ENCODE data around the gene JARID2.

DNA sequence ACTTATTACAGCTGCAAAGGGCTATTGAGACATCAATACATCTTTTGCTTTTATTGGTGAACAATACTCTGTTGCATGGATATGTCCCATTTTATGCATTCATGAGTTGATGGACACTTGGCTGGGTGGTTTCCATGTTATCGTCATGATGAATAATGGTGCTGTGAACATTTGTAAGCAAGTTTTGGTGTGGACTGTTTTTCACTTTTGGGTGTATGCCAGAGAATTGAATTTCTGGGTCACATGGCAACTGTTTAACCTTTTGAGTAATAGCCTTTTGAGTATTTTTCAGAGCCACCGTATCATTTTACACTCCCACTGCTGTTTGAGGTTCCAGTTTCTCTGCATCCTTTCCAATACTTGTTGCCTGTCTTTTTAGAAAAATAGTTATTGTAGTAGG is 107.0 kb downstream of the JARID2 start:
- TF ChIP-seq, protein P1, sequence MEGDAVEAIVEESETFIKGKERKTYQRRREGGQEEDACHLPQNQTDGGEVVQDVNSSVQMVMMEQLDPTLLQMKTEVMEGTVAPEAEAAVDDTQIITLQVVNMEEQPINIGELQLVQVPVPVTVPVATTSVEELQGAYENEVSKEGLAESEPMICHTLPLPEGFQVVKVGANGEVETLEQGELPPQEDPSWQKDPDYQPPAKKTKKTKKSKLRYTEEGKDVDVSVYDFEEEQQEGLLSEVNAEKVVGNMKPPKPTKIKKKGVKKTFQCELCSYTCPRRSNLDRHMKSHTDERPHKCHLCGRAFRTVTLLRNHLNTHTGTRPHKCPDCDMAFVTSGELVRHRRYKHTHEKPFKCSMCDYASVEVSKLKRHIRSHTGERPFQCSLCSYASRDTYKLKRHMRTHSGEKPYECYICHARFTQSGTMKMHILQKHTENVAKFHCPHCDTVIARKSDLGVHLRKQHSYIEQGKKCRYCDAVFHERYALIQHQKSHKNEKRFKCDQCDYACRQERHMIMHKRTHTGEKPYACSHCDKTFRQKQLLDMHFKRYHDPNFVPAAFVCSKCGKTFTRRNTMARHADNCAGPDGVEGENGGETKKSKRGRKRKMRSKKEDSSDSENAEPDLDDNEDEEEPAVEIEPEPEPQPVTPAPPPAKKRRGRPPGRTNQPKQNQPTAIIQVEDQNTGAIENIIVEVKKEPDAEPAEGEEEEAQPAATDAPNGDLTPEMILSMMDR (IDR thresholded peaks at IDR 0.05) = no peak
- TF ChIP-seq ATF1 (CRISPR knock-in tag; IDR thresholded peaks at IDR 0.05) (no peak), MXD4 (CRISPR knock-in tag; IDR thresholded peaks at IDR 0.05; ENCODE audit: borderline replicate concordance) (no peak), ETV6 (CRISPR knock-in tag; IDR thresholded peaks at IDR 0.05) (no peak), ZNF416 (CRISPR knock-in tag; IDR thresholded peaks at IDR 0.05) (no peak), CBFB (CRISPR knock-in tag; IDR thresholded peaks at IDR 0.05; ENCODE audit: low read depth) (no peak), KAT7 (CRISPR knock-in tag; IDR thresholded peaks at IDR 0.05; ENCODE audit: borderline replicate concordance) (no peak), ZBTB43 (CRISPR knock-in tag; IDR thresholded peaks at IDR 0.05) (no peak)
- TF ChIP-seq, protein P2, sequence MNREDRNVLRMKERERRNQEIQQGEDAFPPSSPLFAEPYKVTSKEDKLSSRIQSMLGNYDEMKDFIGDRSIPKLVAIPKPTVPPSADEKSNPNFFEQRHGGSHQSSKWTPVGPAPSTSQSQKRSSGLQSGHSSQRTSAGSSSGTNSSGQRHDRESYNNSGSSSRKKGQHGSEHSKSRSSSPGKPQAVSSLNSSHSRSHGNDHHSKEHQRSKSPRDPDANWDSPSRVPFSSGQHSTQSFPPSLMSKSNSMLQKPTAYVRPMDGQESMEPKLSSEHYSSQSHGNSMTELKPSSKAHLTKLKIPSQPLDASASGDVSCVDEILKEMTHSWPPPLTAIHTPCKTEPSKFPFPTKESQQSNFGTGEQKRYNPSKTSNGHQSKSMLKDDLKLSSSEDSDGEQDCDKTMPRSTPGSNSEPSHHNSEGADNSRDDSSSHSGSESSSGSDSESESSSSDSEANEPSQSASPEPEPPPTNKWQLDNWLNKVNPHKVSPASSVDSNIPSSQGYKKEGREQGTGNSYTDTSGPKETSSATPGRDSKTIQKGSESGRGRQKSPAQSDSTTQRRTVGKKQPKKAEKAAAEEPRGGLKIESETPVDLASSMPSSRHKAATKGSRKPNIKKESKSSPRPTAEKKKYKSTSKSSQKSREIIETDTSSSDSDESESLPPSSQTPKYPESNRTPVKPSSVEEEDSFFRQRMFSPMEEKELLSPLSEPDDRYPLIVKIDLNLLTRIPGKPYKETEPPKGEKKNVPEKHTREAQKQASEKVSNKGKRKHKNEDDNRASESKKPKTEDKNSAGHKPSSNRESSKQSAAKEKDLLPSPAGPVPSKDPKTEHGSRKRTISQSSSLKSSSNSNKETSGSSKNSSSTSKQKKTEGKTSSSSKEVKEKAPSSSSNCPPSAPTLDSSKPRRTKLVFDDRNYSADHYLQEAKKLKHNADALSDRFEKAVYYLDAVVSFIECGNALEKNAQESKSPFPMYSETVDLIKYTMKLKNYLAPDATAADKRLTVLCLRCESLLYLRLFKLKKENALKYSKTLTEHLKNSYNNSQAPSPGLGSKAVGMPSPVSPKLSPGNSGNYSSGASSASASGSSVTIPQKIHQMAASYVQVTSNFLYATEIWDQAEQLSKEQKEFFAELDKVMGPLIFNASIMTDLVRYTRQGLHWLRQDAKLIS (CRISPR knock-in tag; IDR thresholded peaks at IDR 0.05; ENCODE audit: borderline replicate concordance) = no peak
- TF ChIP-seq, protein P3, sequence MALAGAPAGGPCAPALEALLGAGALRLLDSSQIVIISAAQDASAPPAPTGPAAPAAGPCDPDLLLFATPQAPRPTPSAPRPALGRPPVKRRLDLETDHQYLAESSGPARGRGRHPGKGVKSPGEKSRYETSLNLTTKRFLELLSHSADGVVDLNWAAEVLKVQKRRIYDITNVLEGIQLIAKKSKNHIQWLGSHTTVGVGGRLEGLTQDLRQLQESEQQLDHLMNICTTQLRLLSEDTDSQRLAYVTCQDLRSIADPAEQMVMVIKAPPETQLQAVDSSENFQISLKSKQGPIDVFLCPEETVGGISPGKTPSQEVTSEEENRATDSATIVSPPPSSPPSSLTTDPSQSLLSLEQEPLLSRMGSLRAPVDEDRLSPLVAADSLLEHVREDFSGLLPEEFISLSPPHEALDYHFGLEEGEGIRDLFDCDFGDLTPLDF (CRISPR knock-in tag; IDR thresholded peaks at IDR 0.05) = no peak

All from WTC11 (cell line).